ENCODE measurements around the gene UBE2N.
A peak's percentile ranks its signal among the peaks of the same experiment; 100 is the strongest.
"Not testable (repeated sequence)": the region's sequence is repeated elsewhere in the genome, so short reads cannot be mapped to it uniquely, and the experiment has no call there.

The UBE2N gene

DNA sequence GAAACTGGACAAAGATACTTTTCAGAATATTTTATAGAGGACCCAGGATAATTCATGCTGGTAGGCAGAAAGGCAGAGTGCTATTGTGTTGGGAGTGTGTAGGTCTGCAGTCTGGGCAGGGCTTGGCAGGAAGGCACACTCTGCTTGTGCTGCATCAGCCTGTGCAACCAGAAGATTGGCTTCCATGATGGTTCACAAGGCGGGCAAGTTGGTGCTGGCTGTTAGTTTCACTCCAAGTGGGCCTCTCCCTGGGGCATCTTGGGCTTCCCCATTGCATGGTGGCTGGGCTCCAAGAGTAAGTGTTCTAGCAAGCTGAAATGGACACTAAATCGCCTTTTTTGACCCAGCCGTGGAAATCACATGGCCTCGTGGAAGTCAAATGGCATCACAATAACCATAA is 1.8 kb upstream of the UBE2N start:
- no peak for DNase-seq

DNA sequence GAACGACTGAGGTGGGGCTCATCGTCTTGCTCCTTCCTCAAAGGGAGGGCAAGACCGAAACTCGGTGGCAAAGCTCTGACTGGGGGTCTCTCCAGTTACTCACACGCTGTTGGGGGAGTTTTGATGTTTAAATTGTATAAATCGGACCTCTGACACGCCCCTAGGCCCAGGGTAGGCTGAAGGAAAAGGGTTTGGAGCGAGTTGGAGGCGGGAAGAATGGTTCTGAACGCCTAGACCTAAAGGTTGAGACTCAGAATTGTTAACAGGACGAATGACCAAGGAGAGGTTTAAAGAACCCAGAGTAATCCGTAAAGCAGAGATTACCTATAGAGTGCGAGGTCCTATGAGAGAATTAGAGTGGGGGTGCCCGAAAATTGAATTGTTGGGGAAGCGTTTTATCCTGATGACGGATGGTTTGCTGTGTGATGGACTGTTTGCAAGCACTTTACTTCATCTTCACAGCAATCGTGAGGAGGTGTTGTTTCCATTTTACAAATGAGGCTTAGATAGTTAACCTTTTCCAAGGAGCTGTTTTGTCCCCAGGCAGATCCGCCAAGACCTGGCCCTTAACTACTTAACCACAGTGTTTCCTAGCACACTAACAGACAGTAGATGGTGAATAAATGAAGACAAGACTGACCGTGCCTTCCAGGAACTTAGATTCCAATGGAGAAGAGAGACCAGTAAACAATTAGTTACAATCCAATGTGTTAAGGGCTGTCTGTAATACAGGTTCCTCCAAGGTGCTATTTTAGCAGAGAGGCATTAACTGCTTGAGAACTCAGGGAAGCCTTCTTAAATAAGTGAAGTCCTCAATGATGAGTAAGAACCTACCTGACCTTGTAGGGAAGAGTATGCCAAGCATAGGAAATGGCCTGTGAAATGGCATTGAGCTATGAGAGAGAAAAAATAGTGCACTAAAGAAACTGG is 929 bp upstream of the UBE2N start:
- no peak for DNase-seq

DNA sequence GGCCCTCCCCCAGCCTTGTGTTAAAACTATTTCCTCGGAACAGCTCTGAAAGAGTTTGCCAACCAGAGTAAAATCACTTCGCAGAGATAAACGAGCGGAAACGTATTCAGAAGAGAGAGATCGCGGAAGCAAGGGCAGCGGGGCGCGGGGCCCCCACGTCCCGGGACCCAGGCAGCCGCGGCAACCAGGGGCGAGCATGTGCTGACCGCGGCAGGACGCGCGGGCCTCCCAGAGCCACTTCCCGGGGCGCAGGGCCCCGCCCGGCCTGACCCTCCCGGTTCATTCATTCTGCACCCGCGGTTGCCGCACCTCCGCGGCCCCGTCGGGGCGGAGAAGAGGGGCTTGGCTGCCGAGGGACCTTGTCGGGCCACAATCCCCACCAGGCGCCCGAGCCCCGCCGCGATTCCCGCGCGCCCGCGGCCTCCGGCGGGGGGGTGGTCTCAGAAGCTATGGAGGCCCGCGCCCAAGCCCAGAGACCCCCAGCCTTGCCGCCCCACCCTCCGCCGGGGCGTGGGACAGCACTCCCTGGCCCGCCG is 598 bp downstream of the UBE2N start:
- DNase-seq, result peak in 3 of 4 experiments; percentile 54 to 76 (median 57)

DNA sequence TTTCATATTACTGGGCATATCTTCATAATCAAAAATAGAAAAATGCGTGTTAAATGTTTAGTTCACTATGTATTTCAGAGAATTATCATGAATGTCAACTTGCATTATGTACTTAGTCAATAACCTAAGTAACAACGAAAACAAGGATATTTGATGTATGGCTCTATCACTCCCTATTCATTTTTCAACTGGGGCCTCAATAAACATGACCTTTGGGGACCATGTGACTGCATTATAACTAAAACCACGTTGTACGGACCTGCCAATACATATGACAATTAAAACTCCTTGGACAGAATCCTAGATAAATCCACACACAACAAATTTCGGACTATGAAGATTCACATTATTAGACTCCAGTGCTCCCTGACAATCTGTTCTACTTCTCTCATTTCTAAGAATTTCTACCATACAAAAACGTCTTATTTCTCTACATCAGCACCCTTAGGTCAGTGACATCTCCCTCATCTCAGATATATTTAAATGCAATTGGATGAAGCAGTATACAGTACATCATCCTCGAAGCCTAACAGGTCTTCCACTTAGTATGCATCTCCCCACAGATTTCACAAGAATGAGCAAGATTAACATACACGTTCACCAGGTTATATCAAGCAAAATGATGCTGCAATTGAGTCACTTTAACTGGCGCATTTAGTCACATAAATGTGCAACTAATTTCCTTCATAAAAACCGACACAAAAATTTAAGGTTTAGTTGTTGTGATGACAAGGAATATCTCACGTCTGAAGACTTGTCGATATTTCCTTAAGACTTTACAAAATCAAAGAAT is 1.5 kb downstream of the UBE2N start:
- no peak for DNase-seq

DNA sequence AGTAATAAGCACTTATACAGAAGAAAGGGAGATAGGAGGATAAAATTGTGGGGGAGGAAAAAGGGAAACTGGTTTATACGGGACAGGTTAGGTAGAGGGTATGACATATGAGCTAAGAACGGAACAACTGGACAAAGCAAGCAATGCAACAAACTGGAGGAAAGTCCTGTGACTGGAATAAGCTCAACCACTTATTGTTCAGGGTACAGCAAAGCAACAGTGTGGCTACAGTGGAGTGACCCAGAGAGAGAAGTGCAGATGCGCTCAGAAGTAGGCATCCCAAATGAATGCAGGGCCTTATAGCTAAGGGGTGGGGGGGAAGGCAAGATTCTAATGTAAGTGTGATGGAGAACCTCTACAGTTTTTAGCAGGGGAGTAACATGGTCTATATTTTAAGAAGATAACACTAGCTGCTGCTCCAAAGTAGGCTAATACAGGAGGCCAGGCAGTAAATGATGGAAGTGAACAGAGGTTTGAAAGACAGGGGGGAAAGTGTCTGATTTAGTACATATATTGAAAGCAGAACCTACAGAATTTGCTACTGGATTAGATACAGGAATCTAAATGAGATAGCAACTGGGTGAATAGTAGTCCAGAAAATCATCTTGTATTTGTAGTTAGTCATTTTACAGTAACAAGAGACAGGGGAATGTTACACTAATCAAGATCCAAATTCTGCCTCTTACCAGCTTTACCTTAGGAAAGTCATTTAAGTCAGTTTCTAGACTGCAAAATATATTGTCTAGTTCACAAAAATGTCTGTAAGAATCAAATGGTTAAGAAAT is 3.3 kb downstream of the UBE2N start:
- DNase-seq, result no peak

DNA sequence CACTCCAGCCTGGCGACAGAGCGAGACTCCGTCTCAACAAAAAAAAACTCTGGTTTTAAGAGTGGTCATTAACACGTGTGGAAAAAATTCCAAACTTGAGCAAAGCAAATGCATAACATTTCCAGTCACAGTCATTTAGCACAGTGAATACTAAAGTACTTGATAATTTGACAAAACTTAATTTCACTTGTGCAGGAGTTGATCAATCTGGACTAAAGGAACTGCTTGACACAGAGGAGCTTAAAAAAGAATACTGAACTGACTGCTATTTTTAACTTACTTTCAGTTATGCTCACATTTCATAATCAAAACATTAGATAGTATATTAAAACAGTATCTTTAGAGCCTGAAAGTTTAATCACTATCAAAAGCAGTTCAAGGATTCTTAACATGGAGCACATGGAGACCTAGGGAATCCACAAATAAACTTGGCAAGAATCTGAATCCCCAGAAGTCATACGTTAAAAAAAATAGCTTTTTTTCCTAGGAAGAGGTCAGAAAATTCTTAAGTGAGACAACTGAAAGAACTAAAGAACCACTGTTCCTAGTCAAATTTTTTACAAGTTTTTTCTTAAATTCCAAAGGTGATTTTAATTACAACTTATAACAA is 7.4 kb downstream of the UBE2N start:
- DNase-seq, result peak in 1 of 4 experiments; percentile 27

DNA sequence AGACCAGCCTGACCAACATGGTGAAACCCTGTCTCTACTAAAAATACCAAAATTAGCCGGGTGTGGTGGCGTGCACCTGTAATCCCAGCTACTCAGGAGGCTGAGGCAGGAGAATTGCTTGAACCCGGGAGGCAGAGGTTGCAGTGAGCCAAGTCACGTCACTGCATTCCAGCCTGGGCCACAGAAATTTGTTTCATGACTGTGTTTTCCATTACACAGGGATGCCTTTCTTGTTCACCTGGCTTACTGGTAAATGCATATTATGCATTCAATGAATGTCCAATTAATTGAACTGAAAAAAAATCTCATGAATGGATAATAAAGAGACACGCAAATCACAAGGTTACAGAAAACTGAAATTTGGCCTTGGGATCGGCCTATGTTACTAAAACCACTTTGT is 9.7 kb downstream of the UBE2N start:
- DNase-seq, result not testable (repeated sequence)

DNA sequence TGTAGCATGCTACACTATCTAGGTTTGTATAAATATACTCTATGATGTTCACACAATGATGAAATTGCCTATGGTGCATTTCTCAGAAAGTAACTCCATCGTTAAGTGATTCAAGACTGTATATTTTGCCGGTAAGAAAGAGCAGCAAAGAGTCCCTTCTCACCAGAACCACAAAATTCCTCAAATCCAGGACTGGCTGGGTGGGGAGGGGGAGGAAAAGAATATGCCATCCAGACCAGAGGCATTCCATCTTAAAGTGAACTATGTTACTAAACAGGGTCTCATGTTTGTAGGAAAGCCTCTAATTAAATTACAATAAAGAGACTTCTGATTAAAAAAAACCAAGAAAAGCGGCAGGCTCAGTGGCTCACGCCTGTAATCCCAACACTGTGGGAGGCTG is 11.5 kb downstream of the UBE2N start:
- no peak for DNase-seq

DNA sequence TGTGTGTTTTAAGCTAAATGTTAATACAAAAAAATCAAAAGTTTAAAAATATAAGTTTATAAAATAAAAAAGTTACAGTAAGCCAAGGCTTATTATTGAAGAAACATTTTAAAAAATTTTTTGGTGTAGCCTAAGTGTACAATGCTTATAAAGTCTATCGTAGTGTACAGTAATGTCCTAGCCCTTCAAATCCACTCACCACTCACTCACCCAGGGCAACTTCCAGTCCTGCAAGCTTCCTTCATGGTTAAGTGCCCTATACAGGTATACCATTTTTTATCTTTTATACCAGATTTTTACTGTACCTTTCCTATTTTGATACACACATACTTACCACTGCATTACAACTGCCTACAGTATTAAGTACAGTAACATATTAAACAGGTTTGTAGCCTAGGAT is 11.9 kb downstream of the UBE2N start:
- DNase-seq, result no peak

DNA sequence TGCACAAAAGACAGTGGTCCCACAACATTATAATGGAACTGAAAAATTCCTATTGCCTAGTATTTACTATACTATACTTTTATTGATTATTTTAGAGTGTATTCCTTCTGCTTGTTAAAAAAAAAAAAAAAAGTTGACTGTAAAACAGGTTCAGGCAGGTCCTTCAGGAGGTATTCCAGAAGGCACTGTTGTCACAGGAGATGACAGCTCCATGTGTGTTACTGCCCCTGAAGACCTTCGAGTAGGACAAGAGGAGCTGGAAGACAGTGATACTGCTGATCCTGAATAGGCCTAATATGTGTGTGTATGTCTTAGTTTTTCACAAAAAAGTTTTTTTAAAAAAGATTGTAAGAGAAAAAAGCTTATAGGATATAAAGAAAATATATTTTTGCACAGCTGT is 12.3 kb downstream of the UBE2N start:
- no peak for DNase-seq

DNA sequence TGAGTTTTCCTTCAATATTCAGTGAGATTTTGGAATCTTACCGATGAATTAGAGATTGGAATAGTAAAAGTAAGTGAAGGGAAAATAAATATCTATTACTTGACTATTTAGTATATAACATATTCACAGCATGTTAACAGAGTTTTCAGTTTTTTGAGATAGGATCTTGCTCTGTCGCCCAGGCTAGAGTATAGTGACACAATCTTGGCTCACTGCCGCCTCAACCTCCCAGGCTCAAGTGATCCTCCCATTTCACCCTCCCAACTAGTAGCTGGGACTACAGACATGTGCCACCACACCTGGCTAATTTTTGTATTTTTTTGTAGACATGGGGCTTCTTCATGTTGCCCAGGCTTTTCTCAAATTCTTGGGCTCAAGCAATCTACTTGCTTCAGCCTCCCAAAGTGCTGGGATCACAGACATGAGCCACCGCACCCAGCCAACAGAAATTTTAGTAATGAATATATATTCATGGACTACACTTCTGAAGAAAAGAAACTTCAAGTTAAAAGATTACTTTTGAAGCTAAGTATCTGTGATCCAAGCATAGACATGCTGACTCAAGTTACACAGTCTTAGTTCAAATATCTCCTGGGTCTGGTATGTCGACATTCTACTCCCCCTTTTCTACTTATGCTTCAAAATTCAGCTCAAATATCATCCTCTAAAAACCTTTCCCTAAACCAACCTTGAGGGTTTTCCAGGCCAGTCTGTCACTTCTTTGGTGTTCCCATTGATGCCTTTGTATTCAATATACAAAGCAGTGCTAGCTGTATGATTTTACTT is 13.8 kb downstream of the UBE2N start:
- no peak for DNase-seq

DNA sequence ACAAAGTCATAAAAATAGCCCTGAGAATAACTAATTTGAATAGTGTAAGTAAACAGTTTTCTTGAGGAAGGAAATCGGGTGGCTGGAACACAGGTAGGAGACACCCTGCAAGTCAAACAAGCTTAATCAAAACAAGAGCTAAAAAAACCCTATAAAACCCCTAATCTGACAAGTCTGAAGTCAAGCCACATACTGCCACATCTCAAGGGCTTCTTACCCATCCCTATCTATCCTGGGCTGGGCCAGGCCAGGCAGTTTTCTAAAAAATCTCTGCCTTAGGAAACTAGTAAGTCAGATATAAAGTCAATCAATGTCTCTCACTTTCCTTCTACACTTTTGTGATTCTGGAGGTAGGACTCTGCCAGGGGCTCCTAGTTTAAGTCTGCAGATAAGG is 15.3 kb downstream of the UBE2N start:
- DNase-seq, result no peak

DNA sequence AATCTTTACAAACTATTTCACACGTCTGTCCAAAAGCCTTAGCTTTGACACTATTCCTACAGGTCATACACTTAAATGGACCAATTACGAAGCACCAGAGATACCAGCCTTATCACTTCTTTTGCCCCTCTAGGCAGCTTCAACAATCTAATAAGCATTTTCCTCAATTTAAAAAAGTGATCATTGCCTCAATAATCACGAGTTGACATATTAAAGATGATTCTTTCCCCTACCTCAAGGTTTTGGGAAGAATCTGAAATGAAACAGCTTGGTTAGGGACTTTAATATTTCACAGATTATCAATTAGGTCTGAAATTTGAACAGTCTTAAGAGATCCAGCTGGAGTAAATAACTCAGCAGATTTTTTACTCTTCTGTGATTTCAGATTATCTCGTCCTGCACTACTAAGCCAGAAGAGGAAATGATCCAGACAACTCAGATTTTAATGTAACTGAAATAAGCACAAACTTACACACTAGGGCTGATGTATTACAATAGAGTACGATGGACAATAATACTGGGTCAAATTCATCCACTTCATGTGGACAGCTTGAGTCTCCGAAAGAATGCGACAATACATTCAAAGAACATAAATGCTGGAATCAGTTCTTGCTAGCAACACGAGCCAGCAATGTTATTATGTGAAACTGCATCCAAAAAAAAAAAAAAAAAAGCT is 15.9 kb downstream of the UBE2N start:
- no peak for DNase-seq

DNA sequence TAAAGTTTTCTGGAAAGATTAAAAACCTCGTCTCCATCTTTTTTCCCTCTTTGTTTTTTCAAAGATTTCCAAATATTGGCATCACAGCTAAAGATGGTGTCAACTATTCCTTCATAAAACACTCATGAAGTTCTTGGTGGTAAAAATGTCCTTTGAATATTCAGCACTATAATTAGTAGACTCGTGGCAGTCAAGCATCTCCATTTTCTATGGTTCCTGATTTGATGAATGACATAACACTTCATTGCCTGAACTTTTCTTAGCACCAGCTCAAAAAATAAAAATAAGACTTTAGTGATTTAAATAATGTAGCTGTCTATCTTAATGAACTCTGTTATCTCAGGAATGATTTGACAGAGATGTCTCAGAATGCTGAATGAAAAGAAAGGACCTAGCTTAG is 19.7 kb downstream of the UBE2N start:
- DNase-seq, result no peak

DNA sequence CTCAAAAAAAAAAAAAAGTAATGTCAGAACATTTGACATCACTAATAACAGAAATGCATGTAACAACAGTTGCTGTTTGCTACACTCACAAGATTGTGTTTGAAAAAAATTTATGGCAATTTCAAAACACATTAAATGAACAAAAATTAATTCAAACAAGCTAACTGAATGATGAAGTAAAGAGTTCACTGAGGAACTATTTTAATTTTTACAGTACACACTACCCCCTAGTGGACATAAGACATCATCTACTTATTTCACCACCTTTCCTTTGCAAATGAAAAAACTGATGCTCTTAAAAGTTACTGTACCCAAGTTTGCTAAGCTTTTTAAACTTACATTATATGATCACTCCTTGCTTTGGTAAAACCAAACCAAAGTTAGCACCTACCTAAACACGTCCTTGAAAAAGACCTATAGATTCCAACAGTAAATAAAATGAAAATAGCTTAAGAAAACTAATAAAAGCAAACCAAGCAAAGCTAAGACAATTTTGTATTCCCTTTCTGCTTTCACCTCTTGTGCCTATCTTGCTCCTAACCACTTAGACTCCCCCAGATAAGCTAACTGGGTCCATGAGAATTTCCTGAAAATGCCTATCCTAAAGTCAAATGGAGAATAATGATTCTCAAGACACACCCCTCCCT is 22.2 kb downstream of the UBE2N start:
- DNase-seq, result peak in 3 of 4 experiments; percentile 11 to 78 (median 70)

DNA sequence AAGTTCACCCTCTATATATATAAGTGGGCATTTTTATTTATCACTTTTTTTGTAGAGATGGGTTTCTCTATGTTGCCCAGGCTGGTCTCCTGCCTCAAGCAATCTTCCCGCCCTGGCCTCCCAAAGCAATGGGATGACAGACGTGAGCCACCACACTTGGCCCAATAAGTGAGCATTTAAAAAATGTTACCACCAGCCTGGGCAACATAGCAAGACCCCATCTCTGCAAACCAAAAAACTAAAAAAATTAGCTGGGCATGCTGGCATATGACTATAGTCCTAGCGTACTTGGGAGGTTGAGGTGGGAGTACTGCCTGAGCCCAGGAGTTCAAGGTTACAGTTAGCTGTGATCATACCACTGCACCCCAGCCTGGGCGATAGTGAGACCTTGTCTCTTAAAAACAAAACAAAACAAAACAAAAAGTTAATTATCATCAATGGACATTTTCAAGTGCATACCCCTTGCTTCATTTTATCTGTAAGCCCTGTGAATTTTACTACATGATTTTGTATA is 23.7 kb downstream of the UBE2N start:
- DNase-seq, result no peak

DNA sequence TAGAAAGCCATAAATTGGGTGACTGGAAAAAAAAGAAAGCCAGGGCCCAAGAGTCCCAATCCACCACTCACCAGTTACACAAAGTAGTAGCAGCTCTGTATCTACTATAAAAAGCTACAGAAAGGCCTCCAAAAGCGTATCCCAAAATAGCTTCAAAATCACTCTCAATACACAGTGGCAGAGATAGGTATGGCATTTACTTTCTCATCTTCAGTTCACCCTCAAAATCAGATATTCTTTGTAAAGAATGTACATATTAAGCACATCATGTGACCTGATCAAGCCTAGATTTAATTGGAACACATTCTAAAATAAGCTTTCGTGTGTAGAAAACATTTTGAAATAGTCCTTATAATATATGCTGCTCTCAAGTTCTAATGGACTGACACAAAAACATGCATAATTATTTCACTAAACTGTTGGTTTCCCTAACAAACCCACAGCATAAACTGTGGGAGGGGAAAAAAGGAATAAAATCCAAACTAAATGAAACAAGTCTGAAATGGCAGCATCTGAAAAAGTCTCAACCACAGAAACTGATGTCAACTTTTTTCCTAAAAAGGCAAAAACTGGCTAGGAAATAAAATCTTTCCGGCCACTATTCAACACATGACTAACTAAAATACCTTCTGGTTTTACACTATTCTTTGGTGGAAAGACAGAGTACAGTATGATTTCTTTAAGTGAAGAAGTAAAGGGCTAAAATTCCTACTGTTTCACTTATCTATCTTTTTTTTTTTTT is 25.9 kb downstream of the UBE2N start:
- DNase-seq, result no peak

DNA sequence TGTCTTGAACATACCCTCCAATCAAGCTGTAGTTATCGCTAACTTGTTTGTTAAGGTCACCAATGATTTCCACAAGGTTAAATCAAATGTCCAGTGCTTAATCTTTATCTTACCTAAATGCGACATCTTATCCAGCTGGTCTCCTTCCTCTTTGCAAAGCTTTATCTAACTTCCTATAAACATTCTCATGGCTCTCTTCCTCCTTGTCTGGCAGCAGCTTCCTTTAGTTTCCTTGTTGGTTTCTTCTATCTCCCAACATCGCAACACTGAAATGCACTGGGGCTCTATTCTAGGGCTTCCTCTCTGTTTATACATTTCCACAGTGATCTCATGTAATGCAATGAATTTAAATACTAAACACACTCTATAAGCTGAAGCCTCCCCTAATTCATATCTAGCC is 28.7 kb downstream of the UBE2N start:
- DNase-seq, result peak; percentile 27 to 61 (median 42)

DNA sequence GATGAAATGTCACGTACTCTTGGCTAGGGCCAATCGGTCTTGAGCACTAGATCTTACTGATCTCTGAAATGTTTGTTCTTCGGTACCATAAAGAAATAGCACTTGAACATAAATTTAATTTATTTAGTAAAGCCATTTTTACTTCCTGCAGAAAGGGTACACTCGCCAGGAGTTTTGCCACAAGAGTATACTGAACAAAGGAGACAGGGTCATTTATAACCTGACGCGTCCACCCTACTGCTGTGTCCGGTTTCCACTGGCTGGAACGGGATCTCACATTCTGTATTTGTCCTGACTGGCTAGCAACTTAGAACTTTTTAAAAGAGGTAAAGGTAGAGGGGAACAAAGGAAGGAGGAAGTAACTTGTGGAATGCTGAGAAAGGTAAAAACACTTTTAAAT is 29.4 kb downstream of the UBE2N start:
- not testable (repeated sequence) for DNase-seq

Data from suppressor macrophage (primary cell).